HG02884 (cell line): ENCODE data around the gene CYTH1.

Experiments
- ATAC-seq: cut with Tn5 transposase; IDR thresholded peaks from one replicate; pipeline ENCODE4 v1.9.1; 2021; ENCODE audit warnings: mild to moderate bottlenecking, moderate library complexity; ENCODE audit not compliant: unreplicated experiment

The CYTH1 gene

DNA sequence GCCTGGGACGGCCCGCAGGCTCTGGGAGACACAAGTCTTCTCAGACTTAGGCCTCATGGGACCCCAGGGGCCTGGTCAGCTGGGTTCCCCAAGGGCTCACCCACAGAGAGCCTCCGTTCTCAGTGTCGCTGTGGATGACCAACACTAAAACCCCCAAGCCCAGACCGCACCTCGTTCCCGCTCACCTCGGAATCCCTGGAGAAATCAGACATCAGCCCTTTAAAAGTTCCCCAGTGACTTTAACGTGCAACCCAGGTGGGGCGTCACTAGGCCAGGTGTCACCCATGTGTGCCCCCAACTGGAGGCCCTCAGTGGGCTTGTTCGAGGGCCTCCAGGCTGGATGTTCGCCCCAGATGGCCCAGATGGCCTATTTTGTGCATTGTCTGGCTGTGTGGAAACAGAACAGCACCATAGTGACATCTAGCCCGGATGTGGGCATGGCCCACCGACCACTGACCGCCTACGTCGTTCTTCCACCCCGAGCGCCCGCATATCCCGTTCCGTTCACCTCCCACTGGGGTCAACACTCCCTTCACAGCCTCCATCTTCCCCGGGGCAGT lies 152.6 kb downstream of the CYTH1 start:
- no peak for ATAC-seq

DNA sequence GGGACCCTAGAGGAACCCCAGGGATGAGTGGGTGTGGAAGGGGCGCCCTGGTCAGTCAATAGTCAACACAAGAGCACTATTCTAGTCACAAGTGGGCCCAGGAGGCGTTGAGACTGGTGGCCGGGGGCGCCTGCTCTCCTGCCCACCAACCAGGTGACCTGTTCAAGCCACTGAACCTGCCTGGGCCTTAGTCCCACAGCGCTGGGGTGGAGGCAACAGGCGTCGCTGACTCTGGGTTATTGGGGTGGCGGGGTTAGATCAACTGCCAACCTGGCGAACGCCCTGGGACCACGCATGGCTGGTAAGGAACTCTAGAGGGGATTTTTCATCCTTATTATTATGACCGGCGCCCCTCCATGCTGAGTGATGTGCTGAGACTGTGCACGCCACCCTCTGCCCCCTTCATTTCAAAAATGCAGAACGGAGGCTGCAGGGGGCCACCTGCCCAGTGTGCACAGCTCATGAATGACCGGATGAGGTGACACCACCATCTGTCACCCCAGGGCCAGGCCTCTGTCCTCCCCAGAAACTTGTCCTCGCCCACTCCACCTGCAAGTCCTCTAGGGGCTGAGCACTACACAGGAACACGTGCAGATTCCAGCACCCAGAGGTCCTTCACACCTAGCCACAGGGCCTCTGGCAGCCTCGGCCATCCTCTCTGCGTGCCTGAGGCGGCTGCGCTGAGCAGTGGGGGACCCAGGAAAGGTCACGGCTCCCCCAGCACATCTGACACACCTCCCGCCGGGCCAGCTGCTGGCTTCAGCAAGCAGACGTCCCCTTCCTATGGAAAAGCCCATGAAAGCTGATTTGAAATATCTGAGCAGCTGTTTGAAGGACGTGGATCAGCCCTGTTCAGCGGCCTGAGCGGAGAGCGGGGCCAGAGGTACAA lies 153.3 kb downstream of the CYTH1 start:
- ATAC-seq = no peak

- ATAC-seq = no peak
These were observed 157.5 kb downstream of the CYTH1 start for GRCh38 chr17:78624324-78625151.
